Common myeloid progenitor, CD34-positive (primary cell): ENCODE results near the gene PFN1.
"Not testable (repeated sequence)": the region's sequence is repeated elsewhere in the genome, so short reads cannot be mapped to it uniquely, and the experiment has no call there.

Source experiments
- CTCF ChIA-PET: fragments of 350-600 bp; sonication (Branson Sonifier 250); formaldehyde crosslinking; loops from one replicate; lab custom pipeline; 2021; ENCODE audit warnings: antibody characterized with exemption; lab: Charles Lee
- POLR2A ChIA-PET: fragments of 350-600 bp; sonication (Branson Sonifier 250); formaldehyde crosslinking; loops from one replicate; lab custom pipeline; 2021; ENCODE audit warnings: antibody characterized with exemption; lab: Charles Lee
- DNase-seq, 3 donors: peaks; one replicate each; pipeline versions ENCODE4 v3.0.0 to v3.0.0-alpha.2; 2013
- H3K27ac ChIP-seq, 2 experiments: 1 replicate in 1 of 2; 2 replicates in 1 of 2; pipeline ENCODE4 v1.7.0; 2013; ENCODE audit warnings: inconsistent platforms in 2 of 2, low read length in 2 of 2, mild to moderate bottlenecking in 2 of 2, low read depth in 1 of 2, moderate library complexity in 1 of 2; ENCODE audit not compliant: severe bottlenecking in 2 of 2, insufficient read depth in 1 of 2, poor library complexity in 1 of 2
- H3K27me3 ChIP-seq, 5 experiments: replicated peaks in 2 of 5; 1 replicate in 3 of 5; 2 replicates in 2 of 5; pipeline versions ENCODE4 v1.6.1 to v1.7.0; 2013; ENCODE audit warnings: low read length in 4 of 5, mild to moderate bottlenecking in 2 of 5, moderate library complexity in 2 of 5, inconsistent platforms in 1 of 5; ENCODE audit not compliant: insufficient read depth in 5 of 5, control insufficient read depth in 4 of 5
- H3K36me3 ChIP-seq, 4 experiments: 1 replicate in 2 of 4; 2 replicates in 2 of 4; pipeline versions ENCODE4 v1.6.1 to v1.7.0; 2013; ENCODE audit warnings: low read length in 3 of 4, control low read depth in 1 of 4, mild to moderate bottlenecking in 1 of 4; ENCODE audit not compliant: control insufficient read depth in 4 of 4, insufficient read depth in 4 of 4
- H3K4me1 ChIP-seq, 4 experiments: 1 replicate in 3 of 4; 2 replicates in 1 of 4; pipeline versions ENCODE4 v1.6.1 to v1.7.1; 2013; ENCODE audit warnings: low read length in 3 of 4, mild to moderate bottlenecking in 3 of 4, control low read depth in 1 of 4, inconsistent platforms in 1 of 4, moderate library complexity in 1 of 4; ENCODE audit not compliant: control insufficient read depth in 4 of 4, insufficient read depth in 4 of 4; ENCODE audit errors: control extremely low read depth in 1 of 4
- H3K4me3 ChIP-seq, 7 experiments: 1 replicate in 4 of 7; 2 replicates in 3 of 7; pipeline versions ENCODE4 v1.5.1 to v1.7.0; 2013; ENCODE audit warnings: mild to moderate bottlenecking in 7 of 7, low read length in 6 of 7, moderate library complexity in 6 of 7, inconsistent platforms in 2 of 7, low read depth in 2 of 7, control low read depth in 1 of 7; ENCODE audit not compliant: insufficient read depth in 4 of 7, control insufficient read depth in 1 of 7; ENCODE audit errors: extremely low read depth in 1 of 7
- H3K9me3 ChIP-seq, 5 experiments: 1 replicate in 4 of 5; 2 replicates in 1 of 5; pipeline versions ENCODE4 v1.6.1 to v1.7.1; 2013; ENCODE audit warnings: low read length in 4 of 5, mild to moderate bottlenecking in 2 of 5, inconsistent platforms in 1 of 5, low read depth in 1 of 5, moderate library complexity in 1 of 5; ENCODE audit not compliant: control insufficient read depth in 4 of 5, insufficient read depth in 2 of 5; ENCODE audit errors: control extremely low read depth in 1 of 5
- WGBS: methylation state at CpG from one replicate; pipeline ENCODE4 v1.1.5; 2013; ENCODE audit not compliant: insufficient coverage; 5-methylcytosine and 5-hydroxymethylcytosine counted together

PFN1 gene

GRCh38 chr17:4906642-4907041 lies 41.7 kb downstream of the PFN1 start:
- H3K4me1 ChIP-seq = peaks cover 0 to 32% (median 30%) of the 10 kb centered on the region in 4 experiments
- DNase-seq, H3K36me3 ChIP-seq, H3K4me3 ChIP-seq, CTCF ChIA-PET, H3K27me3 ChIP-seq, H3K9me3 ChIP-seq, POLR2A ChIA-PET, H3K27ac ChIP-seq: not testable (repeated sequence)

- H3K4me1 ChIP-seq = peaks cover 0 to 54% (median 45%) of the 10 kb centered on the region in 4 experiments
These were observed 45.1 kb downstream of the PFN1 start, which contains the start of gene CHRNE for GRCh38 chr17:4903051-4903818. Gene CHRNE, minus strand, starts transcription at chr17:4903098. Its CDS starts 35 bp downstream, at chr17:4903063.

GRCh38 chr17:4902540-4902939 lies 45.8 kb downstream of the PFN1 start:
- H3K4me3 ChIP-seq = peak overlapping the region in 1 of 7 experiments; percentile 1
- 78% methylated on average over 3 of the region's 8 CpGs for WGBS
- no peak overlapping the region for H3K27ac ChIP-seq

More at GRCh38 chr17:4903051-4903818, 45.1 kb downstream of the PFN1 start, which contains the start of gene CHRNE:
- WGBS = 0% methylated on average over 8 of the region's 10 CpGs
- Histone ChIP-seq H3K4me3 (peak within 1 kb of the TSS in 2 of 7 experiments; percentile 66 to 77), H3K9me3 (no peaks in the 10 kb centered on the region), H3K27me3 (peaks cover 0 to 32% (median 26%) of the 10 kb centered on the region in 5 experiments), H3K27ac (no peak within 1 kb of the TSS), H3K36me3 (no peaks in the 10 kb centered on the region)
- peak; percentile 86 to 90 (median 89) for DNase-seq
- CTCF ChIA-PET = interaction anchor here (0.6 to 1.8 kb wide), 12 partner anchors 11 to 156 kb away, joined by 3 to 5 read pairs (median 4); partner anchors contain the start of gene SPAG7
- POLR2A ChIA-PET = no interaction called here

GRCh38 chr17:4901648-4902344 lies 46.5 kb downstream of the PFN1 start:
- CTCF ChIA-PET = interaction anchor here (0.6 to 1.8 kb wide), 7 partner anchors 12 to 192 kb away, joined by 3 to 4 read pairs (median 3); partner anchors contain the start of gene SPAG7
- peak; percentile 42 to 71 (median 53) for DNase-seq
- peak overlapping the region in 3 of 7 experiments; percentile 29 to 77 (median 66) for H3K4me3 ChIP-seq
- H3K27me3 ChIP-seq = peaks cover 0 to 41% (median 26%) of the 10 kb centered on the region in 5 experiments
- no peak overlapping the region for H3K27ac ChIP-seq
- POLR2A ChIA-PET = interaction anchor here (0.8 to 1.0 kb wide), 2 partner anchors 38 to 87 kb away, joined by 3 read pairs; partner anchors contain the start of genes RNF167 and SLC25A11
- 23% methylated on average over 43 of the region's 48 CpGs for WGBS
- H3K9me3 ChIP-seq = no peaks in the 10 kb centered on the region
- H3K4me1 ChIP-seq = peaks cover 0 to 55% (median 43%) of the 10 kb centered on the region in 4 experiments
- peaks cover 0 to 5% (median 2%) of the 10 kb centered on the region in 4 experiments for H3K36me3 ChIP-seq

More at GRCh38 chr17:4902540-4902939, 45.8 kb downstream of the PFN1 start:
- DNase-seq = no peak
- Histone ChIP-seq H3K27me3 (peaks cover 0 to 37% (median 26%) of the 10 kb centered on the region in 5 experiments), H3K4me1 (peaks cover 0 to 55% (median 43%) of the 10 kb centered on the region in 4 experiments), H3K9me3 (no peaks in the 10 kb centered on the region), H3K36me3 (no peaks in the 10 kb centered on the region)
- ChIA-PET POLR2A (interaction anchor here (0.8 kb wide), 1 partner anchor 38 kb away, joined by 3 read pairs; the partner anchor contains the start of genes RNF167 and SLC25A11), CTCF (interaction anchor here (1.0 to 1.8 kb wide), 9 partner anchors 12 to 157 kb away, joined by 3 to 5 read pairs (median 3); partner anchors contain the start of gene SPAG7)

GRCh38 chr17:4901108-4901647 lies 47.2 kb downstream of the PFN1 start:
- peak in 1 of 3 donors; percentile 39 for DNase-seq
- Histone ChIP-seq H3K27ac (no peak overlapping the region), H3K27me3 (peaks cover 0 to 42% (median 26%) of the 10 kb centered on the region in 5 experiments), H3K4me1 (peaks cover 0 to 55% (median 43%) of the 10 kb centered on the region in 4 experiments), H3K4me3 (peak overlapping the region in 4 of 7 experiments; percentile 29 to 77 (median 66)), H3K9me3 (no peaks in the 10 kb centered on the region), H3K36me3 (peaks cover 1 to 11% (median 7%) of the 10 kb centered on the region in 4 experiments)
- 16% methylated on average over 34 of the region's 37 CpGs for WGBS
- ChIA-PET CTCF (interaction anchor here (0.6 to 1.9 kb wide), 5 partner anchors 11 to 191 kb away, joined by 3 to 12 read pairs (median 3); no protein-coding TSS in a partner anchor), POLR2A (interaction anchor here (1.0 kb wide), 1 partner anchor 87 kb away, joined by 3 read pairs; no protein-coding TSS in a partner anchor)
